H9 (cell line): ENCODE measurements around the gene ANGPTL4. TPM values are rescaled to one million over a fixed set of nuclear protein-coding genes. Genes with fewer than 3 reads are reported as not detected.

Source experiments
- DNase-seq: peaks from one replicate; pipeline ENCODE4 v3.0.0-alpha.2; 2017
- H2AFZ ChIP-seq: one replicate; pipeline ENCODE4 v1.6.1; 2013; ENCODE audit warnings: mild to moderate bottlenecking, low read length, control low read depth, moderate library complexity
- H2AK5ac ChIP-seq: 2 replicates; pipeline ENCODE4 v1.6.1; 2013; ENCODE audit warnings: low read length, control low read depth, mixed read lengths; ENCODE audit not compliant: insufficient read length
- H2BK120ac ChIP-seq: one replicate; pipeline ENCODE4 v1.6.1; 2013; ENCODE audit warnings: low read depth, mild to moderate bottlenecking, low read length, control low read depth, inconsistent platforms; ENCODE audit not compliant: poor library complexity, severe bottlenecking
- H2BK12ac ChIP-seq: 2 replicates; pipeline ENCODE4 v1.6.1; 2013; ENCODE audit warnings: low read length, control low read depth, mixed read lengths, low read depth; ENCODE audit not compliant: insufficient read length
- H2BK15ac ChIP-seq: 2 replicates; pipeline ENCODE4 v1.6.1; 2013; ENCODE audit warnings: low read depth, low read length, control low read depth
- H2BK20ac ChIP-seq: one replicate; pipeline ENCODE4 v1.6.1; 2013; ENCODE audit warnings: low read depth, mild to moderate bottlenecking, low read length, control low read depth, inconsistent platforms; ENCODE audit not compliant: poor library complexity, severe bottlenecking
- H2BK5ac ChIP-seq: 2 replicates; pipeline ENCODE4 v1.6.1; 2013; ENCODE audit warnings: low read length, control low read depth, mixed read lengths; ENCODE audit not compliant: insufficient read length
- H3K14ac ChIP-seq: 2 replicates; pipeline ENCODE4 v1.6.1; 2013; ENCODE audit warnings: low read length, control low read depth; ENCODE audit not compliant: insufficient read depth
- H3K18ac ChIP-seq: 2 replicates; pipeline ENCODE4 v1.6.1; 2013; ENCODE audit warnings: low read depth, mild to moderate bottlenecking, mixed read lengths, low read length, control low read depth; ENCODE audit not compliant: insufficient read length
- H3K23ac ChIP-seq: 2 replicates; pipeline ENCODE4 v1.6.1; 2013; ENCODE audit warnings: low read length, control low read depth, mixed read lengths, low read depth; ENCODE audit not compliant: insufficient read length
- H3K23me2 ChIP-seq: 2 replicates; pipeline ENCODE4 v1.6.1; 2013; ENCODE audit warnings: low read depth, mild to moderate bottlenecking, mixed read lengths, low read length, control low read depth; ENCODE audit not compliant: insufficient read length, poor library complexity, severe bottlenecking
- H3K27ac ChIP-seq: 2 replicates; pipeline ENCODE4 v1.5.1; 2013; ENCODE audit warnings: low read length, control low read depth, mixed read lengths, low read depth; ENCODE audit not compliant: insufficient read length
- H3K27me3 ChIP-seq: 2 replicates; pipeline ENCODE4 v1.6.1; 2013; ENCODE audit warnings: low read length, control low read depth, inconsistent platforms; ENCODE audit not compliant: insufficient read depth
- H3K4ac ChIP-seq: 2 replicates; pipeline ENCODE4 v1.6.1; 2013; ENCODE audit warnings: low read depth, mild to moderate bottlenecking, control low read depth, inconsistent platforms, low read length, moderate library complexity
- H3K4me1 ChIP-seq: 2 replicates; pipeline ENCODE4 v1.6.1; 2013; ENCODE audit warnings: low read length, control low read depth, inconsistent platforms; ENCODE audit not compliant: insufficient read depth
- H3K4me2 ChIP-seq: 2 replicates; pipeline ENCODE4 v1.6.1; 2013; ENCODE audit warnings: low read length, control low read depth, mixed read lengths; ENCODE audit not compliant: insufficient read length, insufficient read depth
- H3K56ac ChIP-seq: 2 replicates; pipeline ENCODE4 v1.6.1; 2013; ENCODE audit warnings: low read depth, mild to moderate bottlenecking, mixed read lengths, low read length, control low read depth; ENCODE audit not compliant: insufficient read length
- H3K79me1 ChIP-seq: 2 replicates; pipeline ENCODE4 v1.6.1; 2013; ENCODE audit warnings: low read depth, mild to moderate bottlenecking, moderate library complexity, low read length, control low read depth, inconsistent platforms; ENCODE audit not compliant: insufficient read depth, poor library complexity, severe bottlenecking
- H3K79me2 ChIP-seq: 2 replicates; pipeline ENCODE4 v1.6.1; 2013; ENCODE audit warnings: low read length, control low read depth, inconsistent platforms; ENCODE audit not compliant: insufficient read depth
- H3K9ac ChIP-seq: 2 replicates; pipeline ENCODE4 v1.6.1; 2013; ENCODE audit warnings: low read length, control low read depth, mixed read lengths; ENCODE audit not compliant: insufficient read length; ENCODE audit errors: extremely low read depth
- H3K9me3 ChIP-seq: one replicate; pipeline ENCODE4 v1.6.1; 2013; ENCODE audit warnings: low read depth, low read length, inconsistent platforms; ENCODE audit not compliant: control insufficient read depth
- H3T11ph ChIP-seq: one replicate; pipeline ENCODE4 v1.6.1; 2013; ENCODE audit warnings: mild to moderate bottlenecking, low read length, control low read depth, inconsistent platforms
- H4K20me1 ChIP-seq: one replicate; pipeline ENCODE4 v1.6.1; 2013; ENCODE audit not compliant: control insufficient read depth, insufficient read length, insufficient read depth
- H4K5ac ChIP-seq: 2 replicates; pipeline ENCODE4 v1.6.1; 2013; ENCODE audit warnings: low read depth, mild to moderate bottlenecking, mixed read lengths, low read length, control low read depth; ENCODE audit not compliant: insufficient read length
- H4K8ac ChIP-seq: replicated peaks from 2 replicates; pipeline ENCODE4 v1.6.1; 2013; ENCODE audit warnings: low read length, control low read depth, mixed read lengths, low read depth; ENCODE audit not compliant: insufficient read length
- H4K91ac ChIP-seq: 2 replicates; pipeline ENCODE4 v1.6.1; 2013; ENCODE audit warnings: low read depth, mild to moderate bottlenecking, moderate library complexity, mixed read lengths, low read length, control low read depth; ENCODE audit not compliant: insufficient read length
- H3K27ac Mint-ChIP-seq, 3 experiments: 2 replicates in 2 of 3; 3 replicates in 1 of 3; pipeline ENCODE4 v1.8.0; 2020 to 2021; ENCODE audit warnings: mixed read lengths in 3 of 3, mild to moderate bottlenecking in 1 of 3, moderate library complexity in 1 of 3
- H3K27me3 Mint-ChIP-seq: 2 replicates; pipeline ENCODE4 v1.8.0; 2021; ENCODE audit warnings: low read depth, mild to moderate bottlenecking, moderate library complexity, mixed read lengths
- H3K36me3 Mint-ChIP-seq, 3 experiments: 2 replicates in 2 of 3; 3 replicates in 1 of 3; pipeline ENCODE4 v1.8.0; 2020 to 2021; ENCODE audit warnings: low read depth in 3 of 3, mixed read lengths in 3 of 3; ENCODE audit not compliant: insufficient read depth in 1 of 3
- H3K4me1 Mint-ChIP-seq, 2 experiments: 2 replicates each; pipeline ENCODE4 v1.8.0; 2020; ENCODE audit warnings: mixed read lengths in 2 of 2
- H3K4me3 Mint-ChIP-seq, 2 experiments: 2 replicates in 1 of 2; 3 replicates in 1 of 2; pipeline ENCODE4 v1.8.0; 2020 to 2021; ENCODE audit warnings: mild to moderate bottlenecking in 2 of 2, mixed read lengths in 2 of 2, moderate library complexity in 1 of 2
- H3K9me3 Mint-ChIP-seq, 2 experiments: 2 replicates in 1 of 2; 3 replicates in 1 of 2; pipeline ENCODE4 v1.8.0; 2020; ENCODE audit warnings: mild to moderate bottlenecking in 2 of 2, mixed read lengths in 2 of 2, moderate library complexity in 1 of 2
- WGBS: extraction: QIAGEN DNeasy Blood & Tissue Kit; methylation state at CpG from one replicate; pipeline ENCODE4 v1.1.7; 2013; ENCODE audit warnings: missing lambda C conversion rate, low lambda C conversion rate, mixed read lengths; ENCODE audit not compliant: insufficient read length; ENCODE audit errors: extremely low coverage; 5-methylcytosine and 5-hydroxymethylcytosine counted together
- total RNA-seq: library from RNA; stranded (reverse); gene quantifications from 2 replicates; pipeline ENCODE4 v1.2.1, GENCODE V29; 2021
- TF ChIP-seq, protein P1 (sequence below): fragments of 200-600 bp; sonication (generic); conservative IDR thresholded peaks from 3 replicates; pipeline ENCODE4 v1.8.0; 2021; ENCODE audit warnings: antibody characterized with exemption, mild to moderate bottlenecking

The ANGPTL4 gene
- total RNA-seq, 1 experiment from 2014 or later, result 1.9 TPM

DNA sequence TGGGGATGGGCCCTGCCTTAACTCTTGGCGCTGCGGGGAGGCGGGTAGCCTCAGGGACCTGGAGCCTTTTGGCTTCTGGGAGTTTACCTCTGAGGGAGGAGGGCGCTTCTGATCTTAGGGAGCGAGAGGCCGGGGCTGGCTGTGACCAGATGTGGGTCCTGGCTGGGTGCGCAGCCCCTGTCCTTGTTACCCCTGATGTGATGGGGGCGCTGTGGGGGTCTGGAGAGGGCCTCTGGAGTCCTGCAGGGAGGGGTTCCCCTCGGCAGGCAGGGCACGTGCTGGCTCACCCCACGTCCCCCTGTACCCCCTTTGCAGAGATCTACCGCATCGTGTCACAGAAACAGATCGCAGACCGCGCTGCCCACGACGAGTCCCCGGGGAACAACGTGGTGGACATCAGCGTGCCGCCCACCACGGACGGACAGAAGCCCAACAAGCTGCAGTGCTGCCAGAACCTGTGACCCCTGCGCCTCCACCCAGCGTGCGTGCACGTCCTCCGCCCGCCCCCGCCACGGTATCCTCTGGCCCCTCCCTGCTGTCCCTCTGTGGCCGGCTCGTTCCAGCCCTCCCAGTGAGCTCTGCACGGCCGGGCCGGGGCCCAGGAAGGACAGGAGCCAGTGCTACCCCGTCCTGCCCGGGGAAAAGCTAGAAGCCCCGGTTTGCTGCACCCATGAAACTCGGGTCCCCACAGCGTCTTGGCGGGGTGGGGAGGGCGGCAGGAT is 39.3 kb downstream of the ANGPTL4 start:
- TF ChIP-seq, protein P1, sequence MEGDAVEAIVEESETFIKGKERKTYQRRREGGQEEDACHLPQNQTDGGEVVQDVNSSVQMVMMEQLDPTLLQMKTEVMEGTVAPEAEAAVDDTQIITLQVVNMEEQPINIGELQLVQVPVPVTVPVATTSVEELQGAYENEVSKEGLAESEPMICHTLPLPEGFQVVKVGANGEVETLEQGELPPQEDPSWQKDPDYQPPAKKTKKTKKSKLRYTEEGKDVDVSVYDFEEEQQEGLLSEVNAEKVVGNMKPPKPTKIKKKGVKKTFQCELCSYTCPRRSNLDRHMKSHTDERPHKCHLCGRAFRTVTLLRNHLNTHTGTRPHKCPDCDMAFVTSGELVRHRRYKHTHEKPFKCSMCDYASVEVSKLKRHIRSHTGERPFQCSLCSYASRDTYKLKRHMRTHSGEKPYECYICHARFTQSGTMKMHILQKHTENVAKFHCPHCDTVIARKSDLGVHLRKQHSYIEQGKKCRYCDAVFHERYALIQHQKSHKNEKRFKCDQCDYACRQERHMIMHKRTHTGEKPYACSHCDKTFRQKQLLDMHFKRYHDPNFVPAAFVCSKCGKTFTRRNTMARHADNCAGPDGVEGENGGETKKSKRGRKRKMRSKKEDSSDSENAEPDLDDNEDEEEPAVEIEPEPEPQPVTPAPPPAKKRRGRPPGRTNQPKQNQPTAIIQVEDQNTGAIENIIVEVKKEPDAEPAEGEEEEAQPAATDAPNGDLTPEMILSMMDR, result no peak

More for the DNA sequence above, 39.3 kb downstream of the ANGPTL4 start:
- H2AFZ ChIP-seq, result no peak overlapping the region
- H3K18ac ChIP-seq, result no peak overlapping the region
- H2BK20ac ChIP-seq, result no peak overlapping the region
- no peak overlapping the region for H4K91ac ChIP-seq
- H3K23ac ChIP-seq, result no peak overlapping the region
- Mint-ChIP-seq H3K27ac (no peak overlapping the region; a peak in 1 of 7 replicates), H3K4me1 (no peaks in the 10 kb centered on the region), H3K36me3 (peaks cover 20 to 44% (median 43%) of the 10 kb centered on the region in 3 experiments), H3K9me3 (no peaks in the 10 kb centered on the region), H3K4me3 (no peak overlapping the region), H3K27me3 (no peaks in the 10 kb centered on the region; the same call in 1 of the 2 replicates)
- H3K56ac ChIP-seq, result no peak overlapping the region
- H3K27me3 ChIP-seq, result no peaks in the 10 kb centered on the region
- H3T11ph ChIP-seq, result no peak overlapping the region
- no peak overlapping the region for H2BK120ac ChIP-seq
- no peak overlapping the region for H2BK12ac ChIP-seq
- H4K8ac ChIP-seq, result no peak overlapping the region
- H2BK15ac ChIP-seq, result no peak overlapping the region
- H2AK5ac ChIP-seq, result no peak overlapping the region
- no peaks in the 10 kb centered on the region for H3K23me2 ChIP-seq
- H2BK5ac ChIP-seq, result no peak overlapping the region
- H3K4me1 ChIP-seq, result no peaks in the 10 kb centered on the region
- H3K4me2 ChIP-seq, result no peak overlapping the region
- no peak for DNase-seq
- no CpG with 5 or more reads among the region's 44 CpGs for WGBS
- H3K79me2 ChIP-seq, result peaks cover 3% of the 10 kb centered on the region; the same call in 1 of the 2 replicates
- no peak overlapping the region for H3K27ac ChIP-seq
- H4K5ac ChIP-seq, result no peak overlapping the region
- H3K9ac ChIP-seq, result no peak overlapping the region
- no peaks in the 10 kb centered on the region for H4K20me1 ChIP-seq
- H3K79me1 ChIP-seq, result no peaks in the 10 kb centered on the region
- no peak overlapping the region for H3K4ac ChIP-seq
- no peaks in the 10 kb centered on the region for H3K9me3 ChIP-seq
- no peak overlapping the region for H3K14ac ChIP-seq
